ENCODE results near the gene PDE1C. TPM values are rescaled to one million over a fixed set of nuclear protein-coding genes. Genes with fewer than 3 reads are reported as not detected.

The PDE1C gene
- total and polyA plus RNA-seq, 8 donors: 1.2 to 4.2 (median 2.2) TPM

DNA sequence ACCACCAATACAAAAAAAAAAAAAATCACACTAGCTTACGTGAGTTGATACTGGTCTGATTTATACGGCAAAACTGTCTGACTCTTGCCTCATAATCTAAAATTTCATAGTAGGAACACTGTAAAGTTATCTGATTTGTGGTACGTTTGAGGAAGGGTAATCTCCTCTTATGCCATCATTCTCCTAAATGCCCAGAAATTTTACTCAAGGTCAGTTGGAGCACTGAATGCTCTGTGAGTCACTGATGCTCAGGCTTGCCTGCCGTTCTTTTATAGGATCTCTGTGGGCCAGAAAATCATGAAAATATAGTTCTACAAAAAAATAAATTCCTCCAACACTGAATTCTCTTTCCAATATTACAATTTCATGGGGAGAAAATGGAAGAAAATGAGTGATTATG, 135.7 kb downstream of the PDE1C start:
- FAIRE-seq: no peak
- H3K27me3 ChIP-seq: no peaks in the 10 kb centered on the region
- H3K36me3 ChIP-seq: no peaks in the 10 kb centered on the region
- no peak overlapping the region for H3K27ac ChIP-seq
- H3K9me3 ChIP-seq: no peaks in the 10 kb centered on the region
- H3K4me1 ChIP-seq: no peaks in the 10 kb centered on the region
- 78% methylated on average over 4 of the region's 4 CpGs for WGBS, 2 donors
- TF ChIP-seq CTCF (IDR thresholded peaks at IDR 0.05): no peak
- ATAC-seq: no peak
- DNase-seq: no peak
- no peak overlapping the region for H3K4me3 ChIP-seq
- intact Hi-C loops (cut with DNase I): no loop called here

- H3K9me3 ChIP-seq: no peaks in the 10 kb centered on the region
- FAIRE-seq: no peak
- intact Hi-C loops (cut with DNase I): no loop called here
- H3K36me3 ChIP-seq: no peaks in the 10 kb centered on the region
- no peak overlapping the region for H3K4me3 ChIP-seq
- 70 to 74% methylated on average over 1 of the region's 1 CpG for WGBS, 2 donors
- TF ChIP-seq CTCF (IDR thresholded peaks at IDR 0.05): no peak
- no peak overlapping the region for H3K27ac ChIP-seq
- ATAC-seq: no peak
- no peaks in the 10 kb centered on the region for H3K27me3 ChIP-seq
- no peak for DNase-seq
- H3K4me1 ChIP-seq: no peaks in the 10 kb centered on the region
Observed at GRCh38 chr7:31933481-31933880, 136.7 kb downstream of the PDE1C start.

- Histone ChIP-seq H3K27me3 (no peaks in the 10 kb centered on the region), H3K9me3 (no peaks in the 10 kb centered on the region), H3K36me3 (no peaks in the 10 kb centered on the region), H3K4me1 (peaks cover 0 to 2% (median 0%) of the 10 kb centered on the region in 3 donors), H3K4me3 (no peak overlapping the region), H3K27ac (no peak overlapping the region)
- ATAC-seq (no peak), DNase-seq (no peak), FAIRE-seq (no peak)
- WGBS, 2 donors: 79 to 81% methylated on average over 5 of the region's 5 CpGs
- TF ChIP-seq CTCF (IDR thresholded peaks at IDR 0.05): no peak
- intact Hi-C loops (cut with DNase I): no loop called here
Observed at GRCh38 chr7:31926991-31927584, 143.1 kb downstream of the PDE1C start.

GRCh38 chr7:31925753-31926454, 144.3 kb downstream of the PDE1C start:
- no peak for TF ChIP-seq CTCF (IDR thresholded peaks at IDR 0.05)

DNA sequence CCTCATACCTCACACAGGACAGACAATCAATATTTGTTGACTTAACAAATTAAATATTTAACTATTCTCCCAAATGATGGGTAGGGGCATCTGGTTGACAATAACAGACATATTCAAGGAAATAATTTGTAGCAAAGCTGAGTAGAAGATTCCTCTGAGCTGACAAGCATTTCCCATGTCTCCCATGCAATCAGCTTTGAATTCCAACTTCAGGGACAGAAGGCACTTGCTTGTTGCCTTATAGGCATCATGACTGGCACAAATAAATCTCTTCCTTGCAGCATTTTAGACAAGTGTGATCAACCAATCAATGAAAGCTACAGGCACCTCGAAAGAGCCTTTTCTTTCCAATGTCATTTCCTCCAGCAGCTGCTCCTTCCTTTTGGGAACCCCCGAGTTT, 146.0 kb downstream of the PDE1C start:
- no peak overlapping the region for H3K27ac ChIP-seq
- no peaks in the 10 kb centered on the region for H3K27me3 ChIP-seq
- 71 to 84% methylated on average over 2 of the region's 2 CpGs for WGBS, 2 donors
- ATAC-seq (no peak), FAIRE-seq (no peak), DNase-seq (no peak)
- H3K4me1 ChIP-seq: peaks cover 0 to 7% (median 0%) of the 10 kb centered on the region in 3 donors
- intact Hi-C loops (cut with DNase I): no loop called here
- H3K4me3 ChIP-seq: no peak overlapping the region
- no peak for TF ChIP-seq CTCF (IDR thresholded peaks at IDR 0.05)
- H3K36me3 ChIP-seq: no peaks in the 10 kb centered on the region
- no peaks in the 10 kb centered on the region for H3K9me3 ChIP-seq

More at GRCh38 chr7:31925753-31926454, 144.3 kb downstream of the PDE1C start:
- intact Hi-C loops (cut with DNase I): no loop called here
- H3K27ac ChIP-seq: no peak overlapping the region
- no peak for DNase-seq
- H3K27me3 ChIP-seq: no peaks in the 10 kb centered on the region
- H3K4me1 ChIP-seq: peaks cover 0 to 7% (median 0%) of the 10 kb centered on the region in 3 donors
- no peaks in the 10 kb centered on the region for H3K36me3 ChIP-seq
- no peaks in the 10 kb centered on the region for H3K9me3 ChIP-seq
- ATAC-seq: no peak
- H3K4me3 ChIP-seq: no peak overlapping the region
- WGBS, 2 donors: 74 to 85% methylated on average over 6 of the region's 6 CpGs
- no peak for FAIRE-seq

Data from pancreas (tissue), 10 donors.